ENCODE data around the gene CUL9.

Gene CUL9

GRCh38 chr6:43186019-43186418 lies 4.0 kb downstream of the CUL9 start:
- no peak overlapping the region for H3K4me3 ChIP-seq (ENCODE audit: low read depth, low read length)
- TF ChIP-seq CTCF (IDR thresholded peaks at IDR 0.05; ENCODE audit: low read depth, low read length): no peak
- in situ Hi-C loops (cut with HindIII; ENCODE audit: low sequenced_read_pairs): no loop called here
- DNase-seq (ENCODE audit: low read depth, low spot score): no peak

GRCh38 chr6:43186706-43187105 lies 4.7 kb downstream of the CUL9 start:
- TF ChIP-seq CTCF (IDR thresholded peaks at IDR 0.05; ENCODE audit: low read depth, low read length): no peak
- in situ Hi-C loops (cut with HindIII; ENCODE audit: low sequenced_read_pairs): no loop called here
- no peak for DNase-seq (ENCODE audit: low read depth, low spot score)
- H3K4me3 ChIP-seq (ENCODE audit: low read depth, low read length): no peak overlapping the region

- DNase-seq (ENCODE audit: low read depth, low spot score): no peak
- H3K4me3 ChIP-seq (ENCODE audit: low read depth, low read length): no peak overlapping the region
- in situ Hi-C loops (cut with HindIII; ENCODE audit: low sequenced_read_pairs): no loop called here
- no peak for TF ChIP-seq CTCF (IDR thresholded peaks at IDR 0.05; ENCODE audit: low read depth, low read length)
Observed at GRCh38 chr6:43187821-43188220, 5.8 kb downstream of the CUL9 start.

- H3K4me3 ChIP-seq (ENCODE audit: low read depth, low read length): no peak overlapping the region
- in situ Hi-C loops (cut with HindIII; ENCODE audit: low sequenced_read_pairs): no loop called here
- no peak for DNase-seq (ENCODE audit: low read depth, low spot score)
- TF ChIP-seq CTCF (IDR thresholded peaks at IDR 0.05; ENCODE audit: low read depth, low read length): no peak
Observed at GRCh38 chr6:43188426-43188825, 6.4 kb downstream of the CUL9 start.

- no peak for DNase-seq (ENCODE audit: low read depth, low spot score)
- no peak for TF ChIP-seq CTCF (IDR thresholded peaks at IDR 0.05; ENCODE audit: low read depth, low read length)
- no peak overlapping the region for H3K4me3 ChIP-seq (ENCODE audit: low read depth, low read length)
- in situ Hi-C loops (cut with HindIII; ENCODE audit: low sequenced_read_pairs): no loop called here
Observed at GRCh38 chr6:43189776-43190304, 7.8 kb downstream of the CUL9 start.

- no peak for TF ChIP-seq CTCF (IDR thresholded peaks at IDR 0.05; ENCODE audit: low read depth, low read length)
- in situ Hi-C loops (cut with HindIII; ENCODE audit: low sequenced_read_pairs): no loop called here
- no peak for DNase-seq (ENCODE audit: low read depth, low spot score)
- no peak overlapping the region for H3K4me3 ChIP-seq (ENCODE audit: low read depth, low read length)
Observed at GRCh38 chr6:43192911-43193310, 10.9 kb downstream of the CUL9 start.

- TF ChIP-seq CTCF (IDR thresholded peaks at IDR 0.05; ENCODE audit: low read depth, low read length): no peak
Observed at GRCh38 chr6:43193929-43194328, 11.9 kb downstream of the CUL9 start.

More at GRCh38 chr6:43193929-43194328, 11.9 kb downstream of the CUL9 start:
- no peak overlapping the region for H3K4me3 ChIP-seq (ENCODE audit: low read depth, low read length)
- no peak for DNase-seq (ENCODE audit: low read depth, low spot score)
- in situ Hi-C loops (cut with HindIII; ENCODE audit: low sequenced_read_pairs): no loop called here
